MM.1S (cell line): ENCODE results near the gene PSMD1.

Source experiments
- CTCF ChIP-seq: fragments of 300-600 bp; sonication (generic); IDR thresholded peaks from 2 replicates; pipeline ENCODE4 v1.5.1; 2016; ENCODE audit warnings: antibody characterized with exemption, low read length, mixed read lengths
- EZH2 ChIP-seq: fragments of 300-600 bp; sonication (generic); optimal IDR thresholded peaks from 2 replicates; pipeline ENCODE3; 2017; ENCODE audit warnings: low read depth, mild to moderate bottlenecking, antibody characterized with exemption, low read length, mixed read lengths
- EZH2phosphoT487 ChIP-seq: fragments of 300-600 bp; sonication (generic); IDR thresholded peaks from 2 replicates; pipeline ENCODE4 v1.6.1; 2018; ENCODE audit warnings: antibody characterized with exemption, low read length

GRCh38 chr2:231013820-231014219 is 42.8 kb upstream of the PSMD1 start:
- no peak for TF ChIP-seq CTCF
- TF ChIP-seq EZH2, result no peak
- no peak for TF ChIP-seq EZH2phosphoT487
